Stimulated activated naive CD8-positive, alpha-beta T cell treated with anti-CD3 and anti-CD28 coated beads, Interleukin-15, Interleukin-2, amounts not matched to agents 100 U/mL and 50 U/mL, for 24 hours (primary cell): Measurements from ENCODE around the gene IFIT5.
A peak's percentile ranks its signal among the peaks of the same experiment; 100 is the strongest.
"Not testable (repeated sequence)": the region's sequence is repeated elsewhere in the genome, so short reads cannot be mapped to it uniquely, and the experiment has no call there.

Experiments used
- ATAC-seq: fragments of 150-1000 bp; cut with Tn5 transposase; one replicate; pipeline ENCODE4 v1.10.0; 2021
- DNase-seq: peaks from one replicate; pipeline ENCODE4 v3.0.0; 2021

IFIT5 gene

GRCh38 chr10:89414146-89414878 lies at the start of gene IFIT5:
TSS of gene IFIT5 (plus strand) at chr10:89414568. CDS start at chr10:89414799, 231 bp downstream.
- peak; percentile 71 for DNase-seq
- ATAC-seq, result peak; percentile 83

GRCh38 chr10:89367529-89367928 lies 46.8 kb upstream of the IFIT5 start:
- DNase-seq (no peak), ATAC-seq (peak; percentile 40)

GRCh38 chr10:89368129-89368528 lies 46.2 kb upstream of the IFIT5 start:
- no peak for ATAC-seq
- DNase-seq, result no peak

GRCh38 chr10:89369156-89370105 lies 44.9 kb upstream of the IFIT5 start:
- ATAC-seq, result no peak
- DNase-seq, result no peak

GRCh38 chr10:89371079-89371478 lies 43.3 kb upstream of the IFIT5 start:
- DNase-seq (no peak), ATAC-seq (no peak)

GRCh38 chr10:89371987-89372386 lies 42.4 kb upstream of the IFIT5 start:
- DNase-seq, result no peak
- ATAC-seq, result no peak

GRCh38 chr10:89373916-89374711 lies 40.3 kb upstream of the IFIT5 start:
- DNase-seq (no peak), ATAC-seq (no peak)

- ATAC-seq (no peak), DNase-seq (no peak)
Observed at GRCh38 chr10:89374713-89375141, 39.6 kb upstream of the IFIT5 start.

GRCh38 chr10:89377705-89378637 lies 36.4 kb upstream of the IFIT5 start, which contains the start of gene IFIT1B:
TSS of gene IFIT1B (plus strand) at chr10:89378056. CDS start at chr10:89378136, 80 bp downstream.
- ATAC-seq (no peak), DNase-seq (no peak)

- DNase-seq (no peak), ATAC-seq (no peak)
Observed at GRCh38 chr10:89379103-89379502, 35.3 kb upstream of the IFIT5 start.

- no peak for DNase-seq
- peak; percentile 40 for ATAC-seq
Observed at GRCh38 chr10:89382757-89383156, 31.6 kb upstream of the IFIT5 start.

- ATAC-seq (no peak), DNase-seq (no peak)
Observed at GRCh38 chr10:89384474-89385340, 29.7 kb upstream of the IFIT5 start.

GRCh38 chr10:89388806-89389205 lies 25.6 kb upstream of the IFIT5 start:
- no peak for DNase-seq
- no peak for ATAC-seq

- ATAC-seq, result no peak
- DNase-seq, result no peak
Observed at GRCh38 chr10:89389254-89389653, 25.1 kb upstream of the IFIT5 start.

GRCh38 chr10:89390476-89391225 lies 23.7 kb upstream of the IFIT5 start:
- DNase-seq, result no peak
- ATAC-seq, result no peak

GRCh38 chr10:89391226-89391576 lies 23.2 kb upstream of the IFIT5 start:
- ATAC-seq, DNase-seq: not testable (repeated sequence)

- peak; percentile 29 for DNase-seq
- peak; percentile 87 for ATAC-seq
Observed at GRCh38 chr10:89391907-89392756, 22.2 kb upstream of the IFIT5 start, which contains the start of gene IFIT1. TSS of gene IFIT1 (plus strand) at chr10:89392623. CDS start at chr10:89392713, 90 bp downstream.

GRCh38 chr10:89392974-89393373 lies 21.4 kb upstream of the IFIT5 start:
- ATAC-seq (peak; percentile 65), DNase-seq (no peak)
